OCI-M1 (cell line): ENCODE results near the gene PCK2.
A peak's percentile ranks its signal among the peaks of the same experiment; 100 is the strongest.
"Not testable (repeated sequence)": the region's sequence is repeated elsewhere in the genome, so short reads cannot be mapped to it uniquely, and the experiment has no call there.

ENCODE experiments used
- DNase-seq: peaks from one replicate; lab custom pipeline; 2025; lab: John Stamatoyannopoulos, UW

The PCK2 gene

GRCh38 chr14:24093901-24094840 lies at the start of gene PCK2:
PCK2 (plus strand) TSS chr14:24094311; CDS start chr14:24094406, 95 bp downstream.
- peak; percentile 98 for DNase-seq

GRCh38 chr14:24049002-24049401 lies 45.1 kb upstream of the PCK2 start:
- peak; percentile 10 for DNase-seq

- not testable (repeated sequence) for DNase-seq
Observed at GRCh38 chr14:24050753-24051152, 43.4 kb upstream of the PCK2 start.

GRCh38 chr14:24051176-24051788 lies 42.8 kb upstream of the PCK2 start:
- DNase-seq = no peak

- peak; percentile 59 for DNase-seq
Observed at GRCh38 chr14:24051789-24052655, 42.1 kb upstream of the PCK2 start, which contains the start of gene CARMIL3. CARMIL3 (plus strand) TSS chr14:24052009; CDS start chr14:24052154, 145 bp downstream.

GRCh38 chr14:24052656-24053547 lies 41.2 kb upstream of the PCK2 start:
- DNase-seq = no peak

- DNase-seq = no peak
Observed at GRCh38 chr14:24053548-24054323, 40.4 kb upstream of the PCK2 start.

GRCh38 chr14:24054324-24054641 lies 39.8 kb upstream of the PCK2 start:
- DNase-seq = no peak

GRCh38 chr14:24054646-24055045 lies 39.5 kb upstream of the PCK2 start:
- DNase-seq = no peak

- no peak for DNase-seq
Observed at GRCh38 chr14:24055971-24056799, 37.9 kb upstream of the PCK2 start.

- DNase-seq = no peak
Observed at GRCh38 chr14:24056800-24057184, 37.3 kb upstream of the PCK2 start.

GRCh38 chr14:24057271-24057670 lies 36.8 kb upstream of the PCK2 start:
- DNase-seq = no peak

- DNase-seq = no peak
Observed at GRCh38 chr14:24057867-24058259, 36.2 kb upstream of the PCK2 start.

- peak; percentile 82 for DNase-seq
Observed at GRCh38 chr14:24058260-24058950, 35.7 kb upstream of the PCK2 start.

GRCh38 chr14:24058951-24059475 lies 35.1 kb upstream of the PCK2 start:
- no peak for DNase-seq

- DNase-seq = no peak
Observed at GRCh38 chr14:24059841-24060388, 34.2 kb upstream of the PCK2 start.

GRCh38 chr14:24060443-24060842 lies 33.7 kb upstream of the PCK2 start:
- DNase-seq = no peak
